Stomach smooth muscle (tissue), 2 donors: Measurements from ENCODE around the gene GSK3A.

ENCODE experiments used
- H3K27ac ChIP-seq: one replicate; pipeline ENCODE4 v1.7.0; 2013; ENCODE audit warnings: mild to moderate bottlenecking, low read length, inconsistent platforms
- H3K27me3 ChIP-seq, 2 donors: one replicate each; pipeline ENCODE4 v1.7.0; 2013; ENCODE audit warnings: low read length in 2 of 2; ENCODE audit not compliant: insufficient read depth in 2 of 2, control insufficient read depth in 1 of 2
- H3K36me3 ChIP-seq, 2 donors: one replicate each; pipeline ENCODE4 v1.7.0; 2013; ENCODE audit warnings: low read length in 2 of 2; ENCODE audit not compliant: control insufficient read depth in 2 of 2, insufficient read depth in 2 of 2
- H3K4me1 ChIP-seq: one replicate; pipeline ENCODE4 v1.7.0; 2013; ENCODE audit warnings: low read length; ENCODE audit not compliant: control insufficient read depth, insufficient read depth
- H3K4me3 ChIP-seq, 2 donors: one replicate each; pipeline ENCODE4 v1.7.0; 2013; ENCODE audit warnings: low read length in 2 of 2
- H3K9ac ChIP-seq, 2 donors: one replicate each; pipeline ENCODE4 v1.7.0; 2013; ENCODE audit warnings: low read length in 2 of 2, mild to moderate bottlenecking in 1 of 2
- H3K9me3 ChIP-seq, 2 donors: one replicate each; pipeline ENCODE4 v1.7.0; 2013; ENCODE audit warnings: low read length in 2 of 2; ENCODE audit not compliant: control insufficient read depth in 2 of 2
- donor health status: healthy.
- donor health status: Pancreatic carcinoma.

GSK3A gene

GRCh38 chr19:42247640-42248199 is 5.3 kb upstream of the GSK3A start:
- H3K9ac ChIP-seq, result no peak overlapping the region
- peak overlapping the region; percentile 55 for H3K27ac ChIP-seq
- no peaks in the 10 kb centered on the region for H3K9me3 ChIP-seq
- peaks cover 4 to 9% of the 10 kb centered on the region in 2 donors for H3K36me3 ChIP-seq
- peaks cover 65% of the 10 kb centered on the region for H3K4me1 ChIP-seq
- no peaks in the 10 kb centered on the region for H3K27me3 ChIP-seq
- H3K4me3 ChIP-seq, result no peak overlapping the region

- Histone ChIP-seq H3K4me3 (no peak overlapping the region), H3K27me3 (no peaks in the 10 kb centered on the region), H3K9ac (peak overlapping the region; percentile 30 to 58), H3K27ac (peak overlapping the region; percentile 80), H3K36me3 (peaks cover 4 to 9% of the 10 kb centered on the region in 2 donors), H3K4me1 (peaks cover 59% of the 10 kb centered on the region), H3K9me3 (no peaks in the 10 kb centered on the region)
These were observed 4.7 kb upstream of the GSK3A start for GRCh38 chr19:42246922-42247639.

- no peaks in the 10 kb centered on the region for H3K27me3 ChIP-seq
- H3K4me3 ChIP-seq, result peak overlapping the region in 1 of 2 donors; percentile 35
- peaks cover 4 to 9% of the 10 kb centered on the region in 2 donors for H3K36me3 ChIP-seq
- H3K9me3 ChIP-seq, result no peaks in the 10 kb centered on the region
- H3K9ac ChIP-seq, result peak overlapping the region; percentile 30 to 58
- H3K4me1 ChIP-seq, result peaks cover 55% of the 10 kb centered on the region
- peak overlapping the region; percentile 80 for H3K27ac ChIP-seq
These were observed 3.9 kb upstream of the GSK3A start for GRCh38 chr19:42246143-42246921.

GRCh38 chr19:42245231-42245630 is 2.8 kb upstream of the GSK3A start:
- Histone ChIP-seq H3K4me3 (peak overlapping the region; percentile 82 to 84), H3K36me3 (peaks cover 4 to 10% of the 10 kb centered on the region in 2 donors), H3K4me1 (peaks cover 54% of the 10 kb centered on the region), H3K27me3 (no peaks in the 10 kb centered on the region), H3K9ac (peak overlapping the region; percentile 29 to 63), H3K9me3 (no peaks in the 10 kb centered on the region), H3K27ac (peak overlapping the region; percentile 85)

GRCh38 chr19:42244347-42245220 is 2.2 kb upstream of the GSK3A start:
- peak overlapping the region; percentile 82 to 84 for H3K4me3 ChIP-seq
- peak overlapping the region; percentile 85 for H3K27ac ChIP-seq
- no peaks in the 10 kb centered on the region for H3K9me3 ChIP-seq
- H3K36me3 ChIP-seq, result peaks cover 6 to 13% of the 10 kb centered on the region in 2 donors
- peak overlapping the region; percentile 63 to 81 for H3K9ac ChIP-seq
- H3K27me3 ChIP-seq, result no peaks in the 10 kb centered on the region
- peaks cover 51% of the 10 kb centered on the region for H3K4me1 ChIP-seq

- peaks cover 4 to 6% of the 10 kb centered on the region in 2 donors for H3K36me3 ChIP-seq
- H3K9ac ChIP-seq, result peak overlapping the region; percentile 86 to 96
- H3K27me3 ChIP-seq, result no peaks in the 10 kb centered on the region
- H3K9me3 ChIP-seq, result no peaks in the 10 kb centered on the region
- peaks cover 48% of the 10 kb centered on the region for H3K4me1 ChIP-seq
- peak overlapping the region; percentile 87 to 90 for H3K4me3 ChIP-seq
- H3K27ac ChIP-seq, result peak overlapping the region; percentile 76
These were observed 312 bp downstream of the GSK3A start for GRCh38 chr19:42242069-42242511.

GRCh38 chr19:42241279-42241678 is 1.1 kb downstream of the GSK3A start:
- Histone ChIP-seq H3K27ac (no peak overlapping the region), H3K9ac (peak overlapping the region; percentile 86 to 96), H3K4me1 (peaks cover 40% of the 10 kb centered on the region), H3K36me3 (peaks cover 9 to 10% of the 10 kb centered on the region in 2 donors), H3K9me3 (no peaks in the 10 kb centered on the region), H3K27me3 (no peaks in the 10 kb centered on the region), H3K4me3 (peak overlapping the region; percentile 87 to 90)

GRCh38 chr19:42239544-42240220 is 2.7 kb downstream of the GSK3A start:
- no peak overlapping the region for H3K4me3 ChIP-seq
- peaks cover 26% of the 10 kb centered on the region for H3K4me1 ChIP-seq
- H3K27me3 ChIP-seq, result no peaks in the 10 kb centered on the region
- H3K9me3 ChIP-seq, result no peaks in the 10 kb centered on the region
- peak overlapping the region in 1 of 2 donors; percentile 29 for H3K9ac ChIP-seq
- H3K27ac ChIP-seq, result no peak overlapping the region
- H3K36me3 ChIP-seq, result peaks cover 17 to 24% of the 10 kb centered on the region in 2 donors

GRCh38 chr19:42235181-42235580 is 7.2 kb downstream of the GSK3A start:
- H3K27ac ChIP-seq, result no peak overlapping the region
- H3K9me3 ChIP-seq, result no peaks in the 10 kb centered on the region
- H3K9ac ChIP-seq, result no peak overlapping the region
- H3K4me1 ChIP-seq, result peaks cover 4% of the 10 kb centered on the region
- H3K27me3 ChIP-seq, result no peaks in the 10 kb centered on the region
- no peak overlapping the region for H3K4me3 ChIP-seq
- peaks cover 30 to 56% of the 10 kb centered on the region in 2 donors for H3K36me3 ChIP-seq
